Skeletal muscle cell (primary cell): ENCODE measurements around the gene CCK.

Experiments
- DNase-seq: peaks from one replicate; pipeline ENCODE4 v3.0.0-alpha.2; 2010; ENCODE audit warnings: low read depth
- H3K4me3 ChIP-seq: 2 replicates; pipeline ENCODE4 v1.5.1; 2011; ENCODE audit warnings: low read depth, mild to moderate bottlenecking, control low read depth, low read length, moderate library complexity

The CCK gene

GRCh38 chr3:42271786-42272185 is 5.8 kb upstream of the CCK start:
- DNase-seq, result no peak
- no peak overlapping the region for H3K4me3 ChIP-seq

GRCh38 chr3:42270561-42270960 is 4.6 kb upstream of the CCK start:
- DNase-seq, result no peak
- H3K4me3 ChIP-seq, result no peak overlapping the region

- no peak for DNase-seq
- no peak overlapping the region for H3K4me3 ChIP-seq
Observed at GRCh38 chr3:42269647-42270046, 3.7 kb upstream of the CCK start.

- DNase-seq, result no peak
- no peak overlapping the region for H3K4me3 ChIP-seq
Observed at GRCh38 chr3:42267878-42268277, 1.9 kb upstream of the CCK start.

GRCh38 chr3:42265059-42265991 is 660 bp downstream of the CCK start:
- no peak for DNase-seq
- no peak overlapping the region for H3K4me3 ChIP-seq

- no peak overlapping the region for H3K4me3 ChIP-seq
- no peak for DNase-seq
Observed at GRCh38 chr3:42264399-42265058, 1.5 kb downstream of the CCK start.

- no peak for DNase-seq
Observed at GRCh38 chr3:42263354-42264346, 2.3 kb downstream of the CCK start.

GRCh38 chr3:42262525-42262924 is 3.5 kb downstream of the CCK start:
- H3K4me3 ChIP-seq, result no peak overlapping the region
- DNase-seq, result peak; percentile 39

More at GRCh38 chr3:42263354-42264346, 2.3 kb downstream of the CCK start:
- peak overlapping the region; percentile 18 for H3K4me3 ChIP-seq

- no peak for DNase-seq
- no peak overlapping the region for H3K4me3 ChIP-seq
Observed at GRCh38 chr3:42257007-42257406, 9.0 kb downstream of the CCK start.

GRCh38 chr3:42256135-42256819 is 9.7 kb downstream of the CCK start:
- peak; percentile 40 for DNase-seq
- no peak overlapping the region for H3K4me3 ChIP-seq

GRCh38 chr3:42254566-42254965 is 11.4 kb downstream of the CCK start:
- no peak overlapping the region for H3K4me3 ChIP-seq
- DNase-seq, result no peak

- H3K4me3 ChIP-seq, result no peak overlapping the region
- no peak for DNase-seq
Observed at GRCh38 chr3:42250761-42251160, 15.2 kb downstream of the CCK start.

GRCh38 chr3:42247576-42248027 is 18.4 kb downstream of the CCK start:
- no peak overlapping the region for H3K4me3 ChIP-seq
- no peak for DNase-seq

- no peak overlapping the region for H3K4me3 ChIP-seq
- DNase-seq, result no peak
Observed at GRCh38 chr3:42246091-42246490, 19.9 kb downstream of the CCK start.

GRCh38 chr3:42236611-42237010 is 29.4 kb downstream of the CCK start:
- no peak for DNase-seq
- H3K4me3 ChIP-seq, result no peak overlapping the region

GRCh38 chr3:42235532-42235931 is 30.5 kb downstream of the CCK start:
- no peak for DNase-seq
- H3K4me3 ChIP-seq, result no peak overlapping the region

- no peak for DNase-seq
- no peak overlapping the region for H3K4me3 ChIP-seq
Observed at GRCh38 chr3:42230860-42231259, 35.1 kb downstream of the CCK start.

- H3K4me3 ChIP-seq, result no peak overlapping the region
- no peak for DNase-seq
Observed at GRCh38 chr3:42229942-42230688, 35.9 kb downstream of the CCK start.
